ENCODE data around the gene SLX4IP. TPM values are rescaled to one million over a fixed set of nuclear protein-coding genes. Genes with fewer than 3 reads are reported as not detected.
A peak's percentile ranks its signal among the peaks of the same experiment; 100 is the strongest.

The SLX4IP gene
- total and polyA plus RNA-seq, 2 of the 13 experiments (the other 11 are each of a cell fraction or from before 2014, with no cell fraction given), result 3.6 to 7.3 TPM

DNA sequence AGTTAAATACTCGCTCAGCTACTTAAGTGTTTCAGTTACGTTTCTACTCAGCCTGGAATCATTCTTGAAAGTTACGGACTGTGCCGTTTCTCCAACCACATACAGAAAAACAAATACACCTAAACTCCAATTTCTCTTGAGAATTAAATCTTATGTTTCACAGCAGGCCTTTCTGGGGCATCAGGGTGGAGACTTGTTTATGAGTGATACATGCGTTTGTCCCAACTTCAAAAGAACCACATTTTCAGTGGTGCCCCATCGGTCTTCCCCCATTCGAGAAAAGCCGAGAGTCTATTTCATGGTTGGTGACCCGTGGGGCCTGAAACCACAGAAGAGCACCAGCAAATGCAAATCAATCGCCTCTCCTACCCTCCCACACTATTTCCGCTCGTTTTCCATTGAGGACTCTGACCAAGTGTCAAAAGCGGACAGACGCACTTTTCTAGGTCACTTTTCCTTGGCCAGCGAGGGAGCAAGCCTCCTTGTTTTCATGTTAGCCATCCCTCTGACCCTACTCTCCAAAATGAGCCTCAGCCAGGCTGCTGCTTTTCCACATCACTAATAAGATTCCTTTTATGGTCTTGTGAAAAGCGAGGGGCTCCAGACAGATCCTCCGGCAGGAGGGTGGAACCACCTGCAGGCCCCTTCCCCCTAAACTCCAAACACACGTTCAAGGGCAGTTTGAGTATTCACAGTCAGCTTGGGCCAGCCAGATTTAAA, 235.6 kb downstream of the SLX4IP start (continued):
- TF ChIP-seq, protein P1, sequence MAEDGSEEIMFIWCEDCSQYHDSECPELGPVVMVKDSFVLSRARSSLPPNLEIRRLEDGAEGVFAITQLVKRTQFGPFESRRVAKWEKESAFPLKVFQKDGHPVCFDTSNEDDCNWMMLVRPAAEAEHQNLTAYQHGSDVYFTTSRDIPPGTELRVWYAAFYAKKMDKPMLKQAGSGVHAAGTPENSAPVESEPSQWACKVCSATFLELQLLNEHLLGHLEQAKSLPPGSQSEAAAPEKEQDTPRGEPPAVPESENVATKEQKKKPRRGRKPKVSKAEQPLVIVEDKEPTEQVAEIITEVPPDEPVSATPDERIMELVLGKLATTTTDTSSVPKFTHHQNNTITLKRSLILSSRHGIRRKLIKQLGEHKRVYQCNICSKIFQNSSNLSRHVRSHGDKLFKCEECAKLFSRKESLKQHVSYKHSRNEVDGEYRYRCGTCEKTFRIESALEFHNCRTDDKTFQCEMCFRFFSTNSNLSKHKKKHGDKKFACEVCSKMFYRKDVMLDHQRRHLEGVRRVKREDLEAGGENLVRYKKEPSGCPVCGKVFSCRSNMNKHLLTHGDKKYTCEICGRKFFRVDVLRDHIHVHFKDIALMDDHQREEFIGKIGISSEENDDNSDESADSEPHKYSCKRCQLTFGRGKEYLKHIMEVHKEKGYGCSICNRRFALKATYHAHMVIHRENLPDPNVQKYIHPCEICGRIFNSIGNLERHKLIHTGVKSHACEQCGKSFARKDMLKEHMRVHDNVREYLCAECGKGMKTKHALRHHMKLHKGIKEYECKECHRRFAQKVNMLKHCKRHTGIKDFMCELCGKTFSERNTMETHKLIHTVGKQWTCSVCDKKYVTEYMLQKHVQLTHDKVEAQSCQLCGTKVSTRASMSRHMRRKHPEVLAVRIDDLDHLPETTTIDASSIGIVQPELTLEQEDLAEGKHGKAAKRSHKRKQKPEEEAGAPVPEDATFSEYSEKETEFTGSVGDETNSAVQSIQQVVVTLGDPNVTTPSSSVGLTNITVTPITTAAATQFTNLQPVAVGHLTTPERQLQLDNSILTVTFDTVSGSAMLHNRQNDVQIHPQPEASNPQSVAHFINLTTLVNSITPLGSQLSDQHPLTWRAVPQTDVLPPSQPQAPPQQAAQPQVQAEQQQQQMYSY (CRISPR knock-in tag; IDR thresholded peaks at IDR 0.05), result 0 out of 2 replicates have a peak, but pooled peaks have one; percentile 46
- TF ChIP-seq, protein P2, sequence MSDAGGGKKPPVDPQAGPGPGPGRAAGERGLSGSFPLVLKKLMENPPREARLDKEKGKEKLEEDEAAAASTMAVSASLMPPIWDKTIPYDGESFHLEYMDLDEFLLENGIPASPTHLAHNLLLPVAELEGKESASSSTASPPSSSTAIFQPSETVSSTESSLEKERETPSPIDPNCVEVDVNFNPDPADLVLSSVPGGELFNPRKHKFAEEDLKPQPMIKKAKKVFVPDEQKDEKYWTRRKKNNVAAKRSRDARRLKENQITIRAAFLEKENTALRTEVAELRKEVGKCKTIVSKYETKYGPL (CRISPR knock-in tag; IDR thresholded peaks at IDR 0.05), result no peak
- TF ChIP-seq ZNF446 (CRISPR knock-in tag; IDR thresholded peaks at IDR 0.05) (0 out of 2 replicates have a peak, but pooled peaks have one; percentile 20), MIXL1 (CRISPR knock-in tag; IDR thresholded peaks at IDR 0.05) (peak; percentile 25; the same call in 1 of the 2 replicates), ZNF577 (CRISPR knock-in tag; IDR thresholded peaks at IDR 0.05; ENCODE audit: borderline replicate concordance, low read depth) (no peak), NR2F6 (IDR thresholded peaks at IDR 0.05) (0 out of 2 replicates have a peak, but pooled peaks have one; percentile 16), NR2F6 (CRISPR knock-in tag; IDR thresholded peaks at IDR 0.05) (no peak), FOSL2 (CRISPR knock-in tag; IDR thresholded peaks at IDR 0.05) (0 out of 2 replicates have a peak, but pooled peaks have one; percentile 12), MAFF (IDR thresholded peaks at IDR 0.05; ENCODE audit: low read depth, low read length) (no peak), SNRNP70 (IDR thresholded peaks at IDR 0.05; ENCODE audit: low read depth, low read length) (no peak), ZSCAN31 (CRISPR knock-in tag; IDR thresholded peaks at IDR 0.05; ENCODE audit: low read depth) (peak; percentile 20; the same call in 1 of the 2 replicates), POLR2AphosphoS5 (IDR thresholded peaks at IDR 0.05; ENCODE audit: low read depth, low read length) (peak; percentile 54), POLR2A (IDR thresholded peaks at IDR 0.05; ENCODE audit: insufficient read depth in 1 of 2, low read depth in 2 of 2, low read length in 2 of 2) (peak in 1 of 2 experiments; percentile 55; a peak in 1 of 4 replicates), POLR2G (IDR thresholded peaks at IDR 0.05; ENCODE audit: low read depth, low read length) (peak; percentile 54), ARHGAP35 (CRISPR knock-in tag; IDR thresholded peaks at IDR 0.05; ENCODE audit: borderline replicate concordance) (no peak)
- TF ChIP-seq, protein P3, sequence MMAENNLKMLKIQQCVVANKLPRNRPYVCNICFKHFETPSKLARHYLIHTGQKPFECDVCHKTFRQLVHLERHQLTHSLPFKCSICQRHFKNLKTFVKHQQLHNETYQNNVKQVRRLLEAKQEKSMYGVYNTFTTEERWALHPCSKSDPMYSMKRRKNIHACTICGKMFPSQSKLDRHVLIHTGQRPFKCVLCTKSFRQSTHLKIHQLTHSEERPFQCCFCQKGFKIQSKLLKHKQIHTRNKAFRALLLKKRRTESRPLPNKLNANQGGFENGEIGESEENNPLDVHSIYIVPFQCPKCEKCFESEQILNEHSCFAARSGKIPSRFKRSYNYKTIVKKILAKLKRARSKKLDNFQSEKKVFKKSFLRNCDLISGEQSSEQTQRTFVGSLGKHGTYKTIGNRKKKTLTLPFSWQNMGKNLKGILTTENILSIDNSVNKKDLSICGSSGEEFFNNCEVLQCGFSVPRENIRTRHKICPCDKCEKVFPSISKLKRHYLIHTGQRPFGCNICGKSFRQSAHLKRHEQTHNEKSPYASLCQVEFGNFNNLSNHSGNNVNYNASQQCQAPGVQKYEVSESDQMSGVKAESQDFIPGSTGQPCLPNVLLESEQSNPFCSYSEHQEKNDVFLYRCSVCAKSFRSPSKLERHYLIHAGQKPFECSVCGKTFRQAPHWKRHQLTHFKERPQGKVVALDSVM (CRISPR knock-in tag; IDR thresholded peaks at IDR 0.05), result no peak
- TF ChIP-seq, protein P4, sequence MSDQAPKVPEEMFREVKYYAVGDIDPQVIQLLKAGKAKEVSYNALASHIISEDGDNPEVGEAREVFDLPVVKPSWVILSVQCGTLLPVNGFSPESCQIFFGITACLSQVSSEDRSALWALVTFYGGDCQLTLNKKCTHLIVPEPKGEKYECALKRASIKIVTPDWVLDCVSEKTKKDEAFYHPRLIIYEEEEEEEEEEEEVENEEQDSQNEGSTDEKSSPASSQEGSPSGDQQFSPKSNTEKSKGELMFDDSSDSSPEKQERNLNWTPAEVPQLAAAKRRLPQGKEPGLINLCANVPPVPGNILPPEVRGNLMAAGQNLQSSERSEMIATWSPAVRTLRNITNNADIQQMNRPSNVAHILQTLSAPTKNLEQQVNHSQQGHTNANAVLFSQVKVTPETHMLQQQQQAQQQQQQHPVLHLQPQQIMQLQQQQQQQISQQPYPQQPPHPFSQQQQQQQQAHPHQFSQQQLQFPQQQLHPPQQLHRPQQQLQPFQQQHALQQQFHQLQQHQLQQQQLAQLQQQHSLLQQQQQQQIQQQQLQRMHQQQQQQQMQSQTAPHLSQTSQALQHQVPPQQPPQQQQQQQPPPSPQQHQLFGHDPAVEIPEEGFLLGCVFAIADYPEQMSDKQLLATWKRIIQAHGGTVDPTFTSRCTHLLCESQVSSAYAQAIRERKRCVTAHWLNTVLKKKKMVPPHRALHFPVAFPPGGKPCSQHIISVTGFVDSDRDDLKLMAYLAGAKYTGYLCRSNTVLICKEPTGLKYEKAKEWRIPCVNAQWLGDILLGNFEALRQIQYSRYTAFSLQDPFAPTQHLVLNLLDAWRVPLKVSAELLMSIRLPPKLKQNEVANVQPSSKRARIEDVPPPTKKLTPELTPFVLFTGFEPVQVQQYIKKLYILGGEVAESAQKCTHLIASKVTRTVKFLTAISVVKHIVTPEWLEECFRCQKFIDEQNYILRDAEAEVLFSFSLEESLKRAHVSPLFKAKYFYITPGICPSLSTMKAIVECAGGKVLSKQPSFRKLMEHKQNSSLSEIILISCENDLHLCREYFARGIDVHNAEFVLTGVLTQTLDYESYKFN (CRISPR knock-in tag; conservative IDR thresholded peaks at IDR 0.05), result peak; percentile 61; the same call in 1 of the 2 replicates
- TF ChIP-seq, protein P5, sequence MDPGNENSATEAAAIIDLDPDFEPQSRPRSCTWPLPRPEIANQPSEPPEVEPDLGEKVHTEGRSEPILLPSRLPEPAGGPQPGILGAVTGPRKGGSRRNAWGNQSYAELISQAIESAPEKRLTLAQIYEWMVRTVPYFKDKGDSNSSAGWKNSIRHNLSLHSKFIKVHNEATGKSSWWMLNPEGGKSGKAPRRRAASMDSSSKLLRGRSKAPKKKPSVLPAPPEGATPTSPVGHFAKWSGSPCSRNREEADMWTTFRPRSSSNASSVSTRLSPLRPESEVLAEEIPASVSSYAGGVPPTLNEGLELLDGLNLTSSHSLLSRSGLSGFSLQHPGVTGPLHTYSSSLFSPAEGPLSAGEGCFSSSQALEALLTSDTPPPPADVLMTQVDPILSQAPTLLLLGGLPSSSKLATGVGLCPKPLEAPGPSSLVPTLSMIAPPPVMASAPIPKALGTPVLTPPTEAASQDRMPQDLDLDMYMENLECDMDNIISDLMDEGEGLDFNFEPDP (CRISPR knock-in tag; conservative IDR thresholded peaks at IDR 0.05), result 0 out of 2 replicates have a peak, but pooled peaks have one; percentile 69
